T-cell (primary cell): ENCODE data around the gene COPZ2. TPM values are rescaled to one million over a fixed set of nuclear protein-coding genes. Genes with fewer than 3 reads are reported as not detected.

ENCODE experiments used
- ATAC-seq, 4 experiments: fragments of 200-7000 bp in 3 of 4; fragments of 150-1000 bp in 1 of 4; cut with Tn5 transposase; replicated peaks in 1 of 4; 1 replicate in 3 of 4; 2 replicates in 1 of 4; pipeline ENCODE4 v1.10.0; 2021; ENCODE audit warnings: moderate library complexity in 3 of 4, mild to moderate bottlenecking in 2 of 4, moderate number of reproducible peaks in 1 of 4
- CTCF ChIA-PET, 2 donors: fragments of 300-600 bp; sonication (Branson Sonifier 250); formaldehyde crosslinking; loops; one replicate each; lab custom pipeline; 2022; ENCODE audit warnings: antibody characterized with exemption in 2 of 2; lab: Charles Lee
- POLR2A ChIA-PET, 2 donors: fragments of 300-600 bp; sonication (Branson Sonifier 250); formaldehyde crosslinking; loops; one replicate each; lab custom pipeline; 2022; ENCODE audit warnings: antibody characterized with exemption in 2 of 2; lab: Charles Lee
- DNase-seq, 35 experiments: peaks; one replicate each; pipeline versions ENCODE4 v3.0.0 to v3.0.0-alpha.2; 2013 to 2023
- H3K27ac ChIP-seq: one replicate; pipeline ENCODE4 v1.5.1; 2013; ENCODE audit warnings: low read length
- H3K27me3 ChIP-seq, 2 experiments: replicated peaks in 1 of 2; 1 replicate in 1 of 2; 2 replicates in 1 of 2; pipeline versions ENCODE4 v1.6.1 to v1.7.0; 2013; ENCODE audit warnings: low read length in 1 of 2, mixed read lengths in 1 of 2; ENCODE audit not compliant: control insufficient read depth in 2 of 2, insufficient read depth in 2 of 2; ENCODE audit errors: extremely low read depth in 1 of 2
- H3K36me3 ChIP-seq, 2 donors: 1 replicate in 1 of 2; 2 replicates in 1 of 2; pipeline versions ENCODE4 v1.6.1 to v1.7.0; 2013; ENCODE audit warnings: low read length in 1 of 2; ENCODE audit not compliant: control insufficient read depth in 2 of 2, insufficient read depth in 1 of 2; ENCODE audit errors: extremely low read depth in 1 of 2
- H3K4me1 ChIP-seq, 2 experiments: 1 replicate in 1 of 2; 2 replicates in 1 of 2; pipeline versions ENCODE4 v1.6.1 to v1.7.0; 2013; ENCODE audit warnings: low read length in 2 of 2, mixed read lengths in 1 of 2; ENCODE audit not compliant: insufficient read depth in 2 of 2, control insufficient read depth in 1 of 2; ENCODE audit errors: extremely low read depth in 1 of 2
- H3K4me3 ChIP-seq, 2 donors: 1 replicate in 1 of 2; 2 replicates in 1 of 2; pipeline versions ENCODE4 v1.5.1 to v1.7.0; 2013; ENCODE audit warnings: mild to moderate bottlenecking in 2 of 2, low read length in 1 of 2, moderate library complexity in 1 of 2; ENCODE audit not compliant: control insufficient read depth in 1 of 2; ENCODE audit errors: extremely low read depth in 1 of 2
- H3K9me3 ChIP-seq: 2 replicates; pipeline ENCODE4 v1.7.0; 2013
- H3K27ac Mint-ChIP-seq, 2 donors: one replicate each; pipeline ENCODE4 v1.8.0; 2020 to 2021; ENCODE audit warnings: mild to moderate bottlenecking in 2 of 2, mixed read lengths in 2 of 2
- H3K27me3 Mint-ChIP-seq, 2 donors: one replicate each; pipeline ENCODE4 v1.8.0; 2021 to 2022; ENCODE audit warnings: mixed read lengths in 2 of 2
- H3K36me3 Mint-ChIP-seq: one replicate; pipeline ENCODE4 v1.8.0; 2021; ENCODE audit warnings: mixed read lengths
- H3K4me1 Mint-ChIP-seq, 3 donors: one replicate each; pipeline ENCODE4 v1.8.0; 2020 to 2022; ENCODE audit warnings: mixed read lengths in 3 of 3, mild to moderate bottlenecking in 1 of 3
- H3K4me3 Mint-ChIP-seq, 3 donors: one replicate each; pipeline ENCODE4 v1.8.0; 2020 to 2022; ENCODE audit warnings: mild to moderate bottlenecking in 3 of 3, mixed read lengths in 3 of 3, moderate library complexity in 3 of 3
- H3K9me3 Mint-ChIP-seq, 3 donors: one replicate each; pipeline ENCODE4 v1.8.0; 2020 to 2022; ENCODE audit warnings: mixed read lengths in 3 of 3
- WGBS: methylation state at CpG from one replicate; pipeline ENCODE4 v1.1.5; 2013; ENCODE audit warnings: missing lambda C conversion rate; ENCODE audit not compliant: insufficient coverage; 5-methylcytosine and 5-hydroxymethylcytosine counted together
- total RNA-seq, 35 experiments: library from RNA in 6 of 35; stranded (reverse) in 6 of 35; fragments of 120-200 nt in 1 of 35; gene quantifications; one replicate each; pipeline versions ENCODE4 v1.2.1 to v1.2.4 and lab custom pipeline; 2013 to 2026

Gene COPZ2
- total RNA-seq, 5 donors from 2014 or later (not counting 1 experiment from before 2014, with no cell fraction given) = 1.2 to 2.6 (median 1.9) TPM

DNA sequence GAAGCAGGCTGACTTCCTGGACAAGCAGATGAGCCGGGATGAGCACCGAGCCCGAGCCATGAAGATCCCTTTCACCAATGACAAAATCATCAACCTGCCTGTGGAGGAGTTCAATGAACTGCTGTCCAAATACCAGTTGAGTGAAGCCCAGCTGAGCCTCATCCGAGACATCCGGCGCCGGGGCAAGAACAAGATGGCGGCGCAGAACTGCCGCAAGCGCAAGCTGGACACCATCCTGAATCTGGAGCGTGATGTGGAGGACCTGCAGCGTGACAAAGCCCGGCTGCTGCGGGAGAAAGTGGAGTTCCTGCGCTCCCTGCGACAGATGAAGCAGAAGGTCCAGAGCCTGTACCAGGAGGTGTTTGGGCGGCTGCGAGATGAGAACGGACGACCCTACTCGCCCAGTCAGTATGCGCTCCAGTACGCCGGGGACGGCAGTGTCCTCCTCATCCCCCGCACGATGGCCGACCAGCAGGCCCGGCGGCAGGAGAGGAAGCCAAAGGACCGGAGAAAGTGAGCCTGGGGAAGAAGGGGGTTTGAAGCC lies 21.6 kb upstream of the COPZ2 start:
- Histone ChIP-seq H3K9me3 (no peaks in the 10 kb centered on the region), H3K4me1 (peaks cover 0 to 7% of the 10 kb centered on the region in 2 experiments), H3K27ac (no peak overlapping the region), H3K4me3 (no peak overlapping the region), H3K27me3 (no peaks in the 10 kb centered on the region), H3K36me3 (peaks cover 11 to 75% of the 10 kb centered on the region in 2 donors)
- 99% methylated on average over 31 of the region's 32 CpGs for WGBS
- DNase-seq = no peak
- Mint-ChIP-seq H3K4me3 (no peak overlapping the region), H3K27ac (no peak overlapping the region), H3K9me3 (no peaks in the 10 kb centered on the region), H3K36me3 (peaks cover 50% of the 10 kb centered on the region), H3K27me3 (no peaks in the 10 kb centered on the region), H3K4me1 (peaks cover 15 to 25% (median 16%) of the 10 kb centered on the region in 3 donors)
- ATAC-seq = no peak
- POLR2A ChIA-PET = no interaction called here
- CTCF ChIA-PET = no interaction called here

DNA sequence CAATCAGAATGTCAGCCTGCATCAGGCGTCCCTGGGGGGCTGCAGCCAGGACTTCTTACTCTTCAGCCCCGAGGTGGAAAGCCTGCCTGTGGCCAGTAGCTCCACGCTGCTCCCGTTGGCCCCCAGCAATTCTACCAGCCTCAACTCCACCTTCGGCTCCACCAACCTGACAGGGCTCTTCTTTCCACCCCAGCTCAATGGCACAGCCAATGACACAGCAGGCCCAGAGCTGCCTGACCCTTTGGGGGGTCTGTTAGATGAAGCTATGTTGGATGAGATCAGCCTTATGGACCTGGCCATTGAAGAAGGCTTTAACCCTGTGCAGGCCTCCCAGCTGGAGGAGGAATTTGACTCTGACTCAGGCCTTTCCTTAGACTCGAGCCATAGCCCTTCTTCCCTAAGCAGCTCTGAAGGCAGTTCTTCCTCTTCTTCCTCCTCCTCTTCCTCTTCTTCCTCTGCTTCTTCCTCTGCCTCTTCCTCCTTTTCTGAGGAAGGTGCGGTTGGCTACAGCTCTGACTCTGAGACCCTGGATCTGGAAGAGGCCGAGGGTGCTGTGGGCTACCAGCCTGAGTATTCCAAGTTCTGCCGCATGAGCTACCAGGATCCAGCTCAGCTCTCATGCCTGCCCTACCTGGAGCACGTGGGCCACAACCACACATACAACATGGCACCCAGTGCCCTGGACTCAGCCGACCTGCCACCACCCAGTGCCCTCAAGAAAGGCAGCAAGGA lies 21.0 kb upstream of the COPZ2 start:
- H3K4me1 ChIP-seq = peaks cover 0 to 14% of the 10 kb centered on the region in 2 experiments
- Mint-ChIP-seq H3K9me3 (no peaks in the 10 kb centered on the region), H3K4me1 (peaks cover 16 to 25% (median 18%) of the 10 kb centered on the region in 3 donors), H3K27ac (no peak overlapping the region), H3K27me3 (no peaks in the 10 kb centered on the region), H3K4me3 (no peak overlapping the region), H3K36me3 (peaks cover 50% of the 10 kb centered on the region)
- ATAC-seq = no peak
- peaks cover 11 to 77% of the 10 kb centered on the region in 2 donors for H3K36me3 ChIP-seq
- no peaks in the 10 kb centered on the region for H3K9me3 ChIP-seq
- no peak overlapping the region for H3K4me3 ChIP-seq
- POLR2A ChIA-PET = interaction anchor here in 1 of 2 donors (0.5 kb wide), 1 partner anchor 33 kb away, joined by 7 read pairs; no protein-coding TSS in a partner anchor
- CTCF ChIA-PET = no interaction called here
- no peak for DNase-seq
- WGBS = 95% methylated on average over 8 of the region's 11 CpGs
- H3K27me3 ChIP-seq = no peaks in the 10 kb centered on the region
- no peak overlapping the region for H3K27ac ChIP-seq

DNA sequence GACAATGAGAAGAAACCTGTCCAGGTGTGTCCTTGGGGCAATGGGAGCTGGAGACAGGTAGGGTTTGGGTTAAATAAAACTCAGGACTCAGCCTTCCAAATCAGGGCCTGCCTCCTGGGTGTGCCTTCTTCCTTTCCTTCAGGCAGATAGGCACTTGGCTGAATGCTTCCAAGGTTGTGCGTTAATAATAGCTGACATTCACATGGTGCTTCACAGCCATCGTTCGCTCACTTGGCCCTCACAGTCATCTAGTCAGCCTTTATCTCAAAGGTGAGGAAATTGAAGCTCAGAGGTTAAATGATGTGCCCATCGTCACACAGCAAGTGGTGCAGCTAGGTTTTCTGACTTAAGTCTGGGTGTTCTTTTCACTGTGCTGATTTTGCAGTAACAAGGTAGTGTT lies 20.0 kb upstream of the COPZ2 start:
- no peaks in the 10 kb centered on the region for H3K9me3 ChIP-seq
- H3K4me3 Mint-ChIP-seq = no peak overlapping the region
- peaks cover 11 to 81% of the 10 kb centered on the region in 2 donors for H3K36me3 ChIP-seq
- H3K27me3 Mint-ChIP-seq = no peaks in the 10 kb centered on the region
- H3K9me3 Mint-ChIP-seq = no peaks in the 10 kb centered on the region
- ChIA-PET CTCF (interaction anchor here in 1 of 2 donors (1.1 kb wide), 1 partner anchor 976 kb away, joined by 3 read pairs; no protein-coding TSS in a partner anchor), POLR2A (no interaction called here)
- H3K36me3 Mint-ChIP-seq = peaks cover 54% of the 10 kb centered on the region
- H3K4me1 Mint-ChIP-seq = peaks cover 24 to 31% (median 27%) of the 10 kb centered on the region in 3 donors
- no peak overlapping the region for H3K27ac ChIP-seq
- no peak overlapping the region for H3K27ac Mint-ChIP-seq
- DNase-seq (no peak), ATAC-seq (no peak)
- H3K4me3 ChIP-seq = no peak overlapping the region
- 100% methylated on average over 3 of the region's 4 CpGs for WGBS
- no peaks in the 10 kb centered on the region for H3K27me3 ChIP-seq
- H3K4me1 ChIP-seq = peaks cover 0 to 23% of the 10 kb centered on the region in 2 experiments

DNA sequence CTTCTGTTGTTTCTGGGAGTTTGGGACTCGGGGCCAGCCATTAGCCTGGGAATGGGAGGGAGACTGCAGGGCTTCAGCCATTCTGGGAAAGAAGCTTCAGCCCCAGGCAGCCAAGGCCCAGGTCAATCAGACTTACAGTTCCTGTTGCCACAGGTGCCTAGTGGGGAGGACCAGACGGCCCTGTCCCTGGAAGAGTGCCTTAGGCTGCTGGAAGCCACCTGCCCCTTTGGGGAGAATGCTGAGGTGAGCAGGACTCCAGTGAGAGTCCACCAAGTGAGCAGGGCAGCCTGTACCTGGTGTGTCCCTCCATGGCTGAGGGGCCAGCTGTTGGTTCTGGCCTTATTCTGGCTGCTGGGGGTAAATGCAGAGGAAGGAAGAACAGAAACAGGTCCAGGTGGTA lies 19.3 kb upstream of the COPZ2 start:
- H3K27me3 Mint-ChIP-seq = no peaks in the 10 kb centered on the region
- peaks cover 54% of the 10 kb centered on the region for H3K36me3 Mint-ChIP-seq
- H3K4me1 Mint-ChIP-seq = peaks cover 31 to 38% (median 35%) of the 10 kb centered on the region in 3 donors
- ATAC-seq (no peak), DNase-seq (no peak)
- peak overlapping the region; percentile 39 to 41 for H3K27ac Mint-ChIP-seq
- Histone ChIP-seq H3K4me3 (no peak overlapping the region), H3K4me1 (peaks cover 0 to 30% of the 10 kb centered on the region in 2 experiments), H3K27me3 (no peaks in the 10 kb centered on the region), H3K36me3 (peaks cover 10 to 81% of the 10 kb centered on the region in 2 donors), H3K9me3 (no peaks in the 10 kb centered on the region), H3K27ac (no peak overlapping the region)
- no peak overlapping the region for H3K4me3 Mint-ChIP-seq
- no peaks in the 10 kb centered on the region for H3K9me3 Mint-ChIP-seq
- ChIA-PET CTCF (interaction anchor here in 1 of 2 donors (1.1 kb wide), 1 partner anchor 975 kb away, joined by 3 read pairs; no protein-coding TSS in a partner anchor), POLR2A (no interaction called here)
- 89% methylated on average over 2 of the region's 2 CpGs for WGBS

DNA sequence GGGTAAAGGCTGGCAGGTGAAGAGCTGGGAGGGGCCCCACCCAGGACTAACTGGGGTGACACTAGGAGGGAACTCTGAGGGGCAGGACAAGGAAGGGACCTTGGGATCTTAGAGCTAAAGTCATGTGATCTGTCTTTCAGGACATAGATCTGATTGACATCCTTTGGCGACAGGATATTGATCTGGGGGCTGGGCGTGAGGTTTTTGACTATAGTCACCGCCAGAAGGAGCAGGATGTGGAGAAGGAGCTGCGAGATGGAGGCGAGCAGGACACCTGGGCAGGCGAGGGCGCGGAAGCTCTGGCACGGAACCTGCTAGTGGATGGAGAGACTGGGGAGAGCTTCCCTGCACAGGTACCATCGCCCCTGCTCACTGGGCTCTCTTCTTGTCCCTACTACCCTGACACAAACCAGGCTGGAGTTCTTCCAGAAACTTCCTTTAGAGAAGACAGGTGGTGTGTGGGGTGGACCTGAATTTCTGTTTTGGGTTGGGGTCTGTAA lies 18.7 kb upstream of the COPZ2 start:
- no peak overlapping the region for H3K27ac ChIP-seq
- H3K36me3 ChIP-seq = peaks cover 10 to 80% of the 10 kb centered on the region in 2 donors
- POLR2A ChIA-PET = interaction anchor here in 1 of 2 donors (0.6 kb wide), 1 partner anchor 1847 kb away, joined by 3 read pairs; no protein-coding TSS in a partner anchor
- no peaks in the 10 kb centered on the region for H3K27me3 ChIP-seq
- H3K4me3 Mint-ChIP-seq = no peak overlapping the region
- peaks cover 0 to 36% of the 10 kb centered on the region in 2 experiments for H3K4me1 ChIP-seq
- peak overlapping the region; percentile 39 to 41 for H3K27ac Mint-ChIP-seq
- ATAC-seq = no peak
- no peaks in the 10 kb centered on the region for H3K9me3 Mint-ChIP-seq
- no peaks in the 10 kb centered on the region for H3K27me3 Mint-ChIP-seq
- H3K4me1 Mint-ChIP-seq = peaks cover 37 to 42% (median 41%) of the 10 kb centered on the region in 3 donors
- peaks cover 56% of the 10 kb centered on the region for H3K36me3 Mint-ChIP-seq
- H3K9me3 ChIP-seq = no peaks in the 10 kb centered on the region
- H3K4me3 ChIP-seq = no peak overlapping the region
- CTCF ChIA-PET = no interaction called here
- no peak for DNase-seq
- WGBS = 76% methylated on average over 3 of the region's 10 CpGs

DNA sequence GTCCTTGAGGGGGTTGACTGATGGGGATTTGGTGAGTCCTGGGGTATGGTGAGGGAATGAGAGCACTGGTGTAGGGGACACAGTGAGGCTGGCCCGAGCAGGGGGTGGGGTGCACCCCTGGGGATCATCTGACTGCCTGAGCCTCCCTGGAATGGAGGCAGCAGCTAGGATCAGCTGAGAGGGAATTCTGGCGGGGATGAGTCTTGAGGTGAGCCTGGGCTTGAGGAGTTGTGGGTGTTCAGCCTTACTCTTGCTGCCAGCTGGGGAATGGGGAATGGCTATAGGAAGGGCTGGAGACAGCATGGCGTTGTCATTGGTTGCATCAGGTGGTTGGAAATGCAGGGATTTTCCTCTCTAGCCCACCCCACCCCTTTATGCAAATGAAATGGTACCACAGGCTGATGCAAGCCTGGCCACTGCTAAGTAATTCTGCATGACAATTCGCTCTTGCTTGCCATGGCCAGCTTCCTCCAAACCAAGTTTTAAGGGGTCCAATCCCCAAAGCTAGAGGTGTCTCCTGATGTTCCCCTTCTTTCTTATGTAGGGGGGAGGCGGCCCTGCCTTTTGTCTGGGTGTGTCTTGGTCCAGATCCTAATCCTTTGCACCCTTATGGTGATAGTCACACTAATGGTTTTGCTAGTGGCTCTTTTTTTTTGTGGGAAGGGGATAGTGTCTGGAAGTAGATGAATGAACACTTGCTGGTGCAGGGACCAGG lies 18.1 kb upstream of the COPZ2 start:
- Histone ChIP-seq H3K27me3 (no peaks in the 10 kb centered on the region), H3K9me3 (no peaks in the 10 kb centered on the region), H3K4me3 (no peak overlapping the region), H3K36me3 (peaks cover 10 to 83% of the 10 kb centered on the region in 2 donors), H3K27ac (no peak overlapping the region), H3K4me1 (peaks cover 0 to 42% of the 10 kb centered on the region in 2 experiments)
- WGBS = 100% methylated on average over 3 of the region's 5 CpGs
- Mint-ChIP-seq H3K27me3 (no peaks in the 10 kb centered on the region), H3K36me3 (peaks cover 59% of the 10 kb centered on the region), H3K27ac (peak overlapping the region; percentile 66), H3K9me3 (no peaks in the 10 kb centered on the region), H3K4me1 (peaks cover 43 to 49% (median 47%) of the 10 kb centered on the region in 3 donors), H3K4me3 (no peak overlapping the region)
- ATAC-seq (no peak), DNase-seq (no peak)
- ChIA-PET POLR2A (interaction anchor here in 1 of 2 donors (0.6 kb wide), 1 partner anchor 1847 kb away, joined by 3 read pairs; no protein-coding TSS in a partner anchor), CTCF (no interaction called here)
